Measurements from ENCODE around the gene GATM.

DNA sequence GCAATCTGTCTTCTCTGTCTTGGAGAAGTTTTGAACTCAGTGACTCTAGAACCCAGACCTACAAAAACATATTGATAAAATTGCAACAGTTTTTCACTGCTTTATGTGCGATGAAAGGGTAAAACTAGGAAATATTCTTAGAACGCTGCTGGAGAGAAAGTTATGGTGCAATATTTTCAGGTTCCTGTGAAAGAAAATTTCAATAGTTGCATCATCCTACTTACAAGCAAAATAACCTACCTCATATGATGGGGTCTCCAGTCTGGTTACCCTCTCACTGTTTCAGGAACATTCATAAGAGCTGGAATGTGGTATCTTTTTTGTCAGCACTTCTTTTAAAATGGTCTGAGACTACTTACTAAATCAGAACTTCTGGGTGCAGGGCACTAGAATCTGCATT lies 27.1 kb downstream of the GATM start:
- TF ChIP-seq, protein P1, sequence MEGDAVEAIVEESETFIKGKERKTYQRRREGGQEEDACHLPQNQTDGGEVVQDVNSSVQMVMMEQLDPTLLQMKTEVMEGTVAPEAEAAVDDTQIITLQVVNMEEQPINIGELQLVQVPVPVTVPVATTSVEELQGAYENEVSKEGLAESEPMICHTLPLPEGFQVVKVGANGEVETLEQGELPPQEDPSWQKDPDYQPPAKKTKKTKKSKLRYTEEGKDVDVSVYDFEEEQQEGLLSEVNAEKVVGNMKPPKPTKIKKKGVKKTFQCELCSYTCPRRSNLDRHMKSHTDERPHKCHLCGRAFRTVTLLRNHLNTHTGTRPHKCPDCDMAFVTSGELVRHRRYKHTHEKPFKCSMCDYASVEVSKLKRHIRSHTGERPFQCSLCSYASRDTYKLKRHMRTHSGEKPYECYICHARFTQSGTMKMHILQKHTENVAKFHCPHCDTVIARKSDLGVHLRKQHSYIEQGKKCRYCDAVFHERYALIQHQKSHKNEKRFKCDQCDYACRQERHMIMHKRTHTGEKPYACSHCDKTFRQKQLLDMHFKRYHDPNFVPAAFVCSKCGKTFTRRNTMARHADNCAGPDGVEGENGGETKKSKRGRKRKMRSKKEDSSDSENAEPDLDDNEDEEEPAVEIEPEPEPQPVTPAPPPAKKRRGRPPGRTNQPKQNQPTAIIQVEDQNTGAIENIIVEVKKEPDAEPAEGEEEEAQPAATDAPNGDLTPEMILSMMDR (IDR thresholded peaks at IDR 0.05), result no peak
- no peak for TF ChIP-seq EZH2 (IDR thresholded peaks at IDR 0.05)
